Peyer's patch (tissue), 4 donors: ENCODE data around the gene ARMC9.

Experiments used
- POLR2A ChIP-seq, 2 donors: fragments of 450-650 bp; IDR thresholded peaks; one replicate each; pipeline ENCODE4 v1.5.1; 2017; ENCODE audit warnings: antibody characterized with exemption in 2 of 2, mild to moderate bottlenecking in 2 of 2, moderate library complexity in 2 of 2
- TF ChIP-seq, protein P1 (sequence below), 6 experiments: fragments of 450-650 bp in 4 of 6; fragments of 200-600 bp in 2 of 6; sonication (generic) in 1 of 6; IDR thresholded peaks; one replicate each; pipeline ENCODE4 v1.5.1; 2017 to 2019; ENCODE audit warnings: antibody characterized with exemption in 6 of 6, mild to moderate bottlenecking in 3 of 6, moderate library complexity in 1 of 6

DNA sequence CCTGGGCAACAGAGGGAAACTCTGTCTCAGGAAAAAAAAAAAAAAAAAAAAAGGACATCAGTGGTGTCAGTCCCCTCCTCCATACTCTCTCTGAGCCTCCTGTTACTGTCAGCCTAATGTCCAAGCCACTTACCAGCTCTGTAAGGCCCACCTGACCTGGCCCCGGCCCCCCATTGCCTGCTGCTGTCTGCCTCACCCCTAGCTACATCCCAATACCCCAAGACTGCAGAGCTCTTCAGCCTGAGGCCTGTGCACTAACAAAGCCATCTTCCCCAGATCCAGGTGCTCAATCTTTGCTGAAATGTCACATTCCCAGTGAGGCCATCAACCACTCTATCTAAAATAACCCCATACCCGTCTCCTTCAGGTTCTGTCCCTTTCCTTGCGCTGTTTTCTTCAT lies 5.7 kb downstream of the ARMC9 start:
- TF ChIP-seq, protein P1, sequence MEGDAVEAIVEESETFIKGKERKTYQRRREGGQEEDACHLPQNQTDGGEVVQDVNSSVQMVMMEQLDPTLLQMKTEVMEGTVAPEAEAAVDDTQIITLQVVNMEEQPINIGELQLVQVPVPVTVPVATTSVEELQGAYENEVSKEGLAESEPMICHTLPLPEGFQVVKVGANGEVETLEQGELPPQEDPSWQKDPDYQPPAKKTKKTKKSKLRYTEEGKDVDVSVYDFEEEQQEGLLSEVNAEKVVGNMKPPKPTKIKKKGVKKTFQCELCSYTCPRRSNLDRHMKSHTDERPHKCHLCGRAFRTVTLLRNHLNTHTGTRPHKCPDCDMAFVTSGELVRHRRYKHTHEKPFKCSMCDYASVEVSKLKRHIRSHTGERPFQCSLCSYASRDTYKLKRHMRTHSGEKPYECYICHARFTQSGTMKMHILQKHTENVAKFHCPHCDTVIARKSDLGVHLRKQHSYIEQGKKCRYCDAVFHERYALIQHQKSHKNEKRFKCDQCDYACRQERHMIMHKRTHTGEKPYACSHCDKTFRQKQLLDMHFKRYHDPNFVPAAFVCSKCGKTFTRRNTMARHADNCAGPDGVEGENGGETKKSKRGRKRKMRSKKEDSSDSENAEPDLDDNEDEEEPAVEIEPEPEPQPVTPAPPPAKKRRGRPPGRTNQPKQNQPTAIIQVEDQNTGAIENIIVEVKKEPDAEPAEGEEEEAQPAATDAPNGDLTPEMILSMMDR (IDR thresholded peaks at IDR 0.05) = no peak
- TF ChIP-seq POLR2A (IDR thresholded peaks at IDR 0.05) = no peak
